GM18499 (cell line): Measurements from ENCODE around the gene ZFAND3.

Source experiments
- ATAC-seq: cut with Tn5 transposase; IDR thresholded peaks from one replicate; pipeline ENCODE4 v1.9.1; 2021; ENCODE audit warnings: moderate number of reproducible peaks; ENCODE audit not compliant: insufficient read depth, unreplicated experiment

ZFAND3 gene

GRCh38 chr6:38067263-38067980, 247.9 kb downstream of the ZFAND3 start:
- no peak for ATAC-seq

DNA sequence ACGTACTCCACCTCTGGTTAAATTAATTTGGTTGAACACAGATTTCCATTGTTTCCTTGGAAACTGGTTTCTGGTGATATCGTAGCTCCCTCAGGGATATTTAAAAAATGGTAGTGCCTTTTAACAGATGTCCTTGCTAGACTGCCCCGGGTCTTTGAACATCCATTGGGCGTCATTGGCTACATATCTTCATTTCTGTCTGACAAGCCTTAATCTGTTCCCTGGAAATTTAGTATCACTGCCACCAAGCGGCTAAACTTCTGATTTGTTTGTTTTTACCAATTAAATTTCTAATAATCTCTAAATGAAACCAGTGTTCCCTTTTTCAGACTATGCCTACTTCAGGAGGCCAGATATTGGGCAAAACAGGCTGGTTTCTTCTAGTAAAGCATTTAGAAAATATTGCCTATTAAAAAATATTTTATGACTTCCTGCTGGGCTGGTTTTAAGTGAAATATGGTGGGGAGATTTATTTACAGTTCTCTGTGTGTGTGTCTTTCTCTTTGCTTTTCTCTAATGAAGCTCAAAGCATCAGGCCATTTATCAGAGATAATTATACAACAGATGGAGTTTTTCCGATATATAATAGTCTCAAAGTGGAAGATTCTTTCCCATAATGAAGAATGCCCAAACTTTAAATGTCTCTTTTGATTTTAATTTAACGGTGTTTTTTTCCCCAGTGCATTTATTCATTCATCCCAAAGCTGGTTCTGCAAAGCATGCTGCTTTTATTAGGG, 249.5 kb downstream of the ZFAND3 start:
- ATAC-seq, result no peak

DNA sequence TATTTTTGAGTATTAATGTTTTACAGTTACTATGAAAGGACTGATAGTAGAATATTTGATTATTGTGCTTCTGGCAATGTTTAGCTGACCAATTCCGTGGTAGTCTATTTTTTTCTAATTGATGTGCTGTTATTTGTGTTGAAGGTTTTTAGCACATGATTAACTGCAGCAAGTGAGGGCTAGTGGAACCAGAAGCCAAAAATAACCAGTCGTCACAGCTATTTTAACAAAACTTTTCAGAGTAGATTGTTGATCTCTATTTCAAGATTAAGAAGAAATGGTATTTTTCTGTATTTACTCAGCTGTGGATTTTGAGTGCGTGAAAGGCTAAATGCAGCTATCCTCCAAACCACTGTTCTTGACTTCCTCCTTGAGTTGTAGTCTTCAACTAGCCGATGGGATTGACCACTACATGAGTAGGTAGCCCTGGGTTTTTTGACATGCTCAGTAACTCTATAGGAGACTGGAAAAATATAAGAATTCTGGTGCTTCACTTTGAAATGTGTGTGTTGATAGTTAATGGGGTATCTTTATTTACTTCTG, 258.0 kb downstream of the ZFAND3 start:
- ATAC-seq, result no peak

GRCh38 chr6:38078671-38079070, 259.1 kb downstream of the ZFAND3 start:
- ATAC-seq, result no peak

GRCh38 chr6:38079107-38079506, 259.6 kb downstream of the ZFAND3 start:
- ATAC-seq, result no peak

GRCh38 chr6:38079537-38079936, 260.0 kb downstream of the ZFAND3 start:
- no peak for ATAC-seq

DNA sequence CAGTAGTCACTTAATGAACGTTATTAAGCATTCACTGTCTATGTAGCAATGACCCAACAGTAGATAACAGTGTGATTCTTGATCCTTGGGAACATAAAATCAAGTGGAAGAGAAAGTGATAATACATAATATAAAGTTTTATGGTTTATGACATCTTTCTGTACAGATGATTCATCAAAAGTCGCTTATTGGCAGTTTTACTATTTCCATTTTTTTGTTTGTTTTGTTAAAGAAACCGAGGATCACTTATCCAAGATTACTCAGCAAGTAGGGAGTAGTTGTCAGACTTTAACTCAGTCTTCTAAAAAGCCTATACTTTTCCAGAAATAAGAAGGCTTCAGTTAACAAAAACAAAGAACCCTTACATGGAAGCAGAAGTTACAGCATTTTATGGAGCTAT, 260.8 kb downstream of the ZFAND3 start:
- ATAC-seq, result no peak

DNA sequence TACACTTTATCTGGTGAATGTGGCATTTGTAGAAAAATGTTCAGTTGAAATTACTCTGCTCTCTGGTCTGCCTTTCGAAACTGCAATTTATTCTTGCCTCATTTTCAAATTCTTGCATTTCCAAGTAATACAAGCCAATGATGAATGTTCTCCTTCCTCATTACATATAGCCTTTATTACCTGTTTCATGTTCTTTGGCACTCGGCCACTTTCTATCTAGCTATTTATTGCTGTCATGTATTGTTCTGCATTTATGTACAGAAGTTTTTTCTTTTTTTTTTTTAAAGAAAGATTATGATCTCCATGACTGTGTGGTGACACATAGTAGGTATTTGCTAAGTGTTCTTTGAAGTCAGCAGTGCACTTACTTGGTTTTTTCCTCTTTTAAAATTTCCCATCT, 261.4 kb downstream of the ZFAND3 start:
- no peak for ATAC-seq

DNA sequence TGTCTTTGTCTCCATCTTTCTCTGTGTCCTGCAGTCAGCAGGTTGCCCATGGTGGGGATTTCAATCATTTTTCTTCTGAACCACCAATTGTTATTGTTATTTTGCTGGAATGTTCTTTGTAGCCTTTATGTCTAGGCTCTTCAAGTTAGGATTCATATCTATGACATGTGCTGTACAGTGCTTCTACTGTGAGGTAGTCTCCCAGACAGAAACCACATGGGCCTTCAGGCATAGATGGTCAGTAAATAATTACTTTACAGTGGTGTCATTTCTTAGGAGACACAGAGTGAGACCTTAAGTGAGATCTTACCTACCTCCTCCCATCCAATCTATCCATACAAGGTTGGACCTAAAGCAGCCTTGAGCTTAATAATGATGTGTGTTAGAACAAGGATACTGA, 265.5 kb downstream of the ZFAND3 start:
- no peak for ATAC-seq

- no peak for ATAC-seq
These were observed 266.8 kb downstream of the ZFAND3 start for GRCh38 chr6:38086346-38086745.

- ATAC-seq, result no peak
These were observed 268.5 kb downstream of the ZFAND3 start for GRCh38 chr6:38088010-38088409.

DNA sequence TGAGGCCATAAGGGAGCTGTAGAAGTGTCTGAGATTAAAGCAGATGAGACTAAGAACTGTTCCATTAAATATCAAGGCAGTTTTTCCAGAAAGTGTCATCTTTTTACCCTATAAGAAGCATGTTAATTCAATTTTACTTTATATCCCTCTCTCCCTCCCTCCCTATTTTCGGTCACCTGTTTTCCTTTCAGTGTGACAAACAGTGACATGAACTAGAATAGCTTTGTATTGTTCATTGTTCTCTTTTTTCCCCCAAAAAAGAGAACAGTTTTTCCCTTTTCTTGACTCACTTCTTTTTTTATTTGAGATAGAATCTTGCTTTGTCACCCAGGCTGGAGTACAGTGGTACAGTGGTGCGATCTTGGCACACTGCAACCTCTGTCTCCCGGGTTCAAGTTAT, 269.3 kb downstream of the ZFAND3 start:
- no peak for ATAC-seq

GRCh38 chr6:38091613-38092012, 272.1 kb downstream of the ZFAND3 start:
- ATAC-seq, result no peak

- ATAC-seq, result no peak
These were observed 272.9 kb downstream of the ZFAND3 start for GRCh38 chr6:38092465-38092864.

DNA sequence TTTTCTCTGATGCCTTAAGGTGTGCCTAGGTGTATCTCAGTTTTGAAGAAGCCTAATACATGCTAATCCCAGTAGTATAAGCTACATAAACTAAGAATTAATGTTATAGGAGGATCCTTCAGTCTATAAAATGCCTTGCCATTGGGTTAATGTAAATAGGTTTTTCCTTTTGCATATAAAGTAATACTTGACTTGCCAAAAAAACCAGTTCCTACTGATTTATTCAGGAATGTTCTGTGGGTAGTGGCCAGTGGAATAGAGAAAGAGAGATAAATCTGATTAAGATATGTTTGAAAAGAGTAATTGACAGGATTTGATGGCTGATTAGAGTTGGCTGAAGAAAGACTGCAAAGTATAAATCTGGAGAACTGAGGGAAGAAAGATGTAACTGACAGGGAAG, 273.4 kb downstream of the ZFAND3 start:
- ATAC-seq, result no peak

- ATAC-seq, result no peak
These were observed 275.5 kb downstream of the ZFAND3 start for GRCh38 chr6:38095054-38095453.

DNA sequence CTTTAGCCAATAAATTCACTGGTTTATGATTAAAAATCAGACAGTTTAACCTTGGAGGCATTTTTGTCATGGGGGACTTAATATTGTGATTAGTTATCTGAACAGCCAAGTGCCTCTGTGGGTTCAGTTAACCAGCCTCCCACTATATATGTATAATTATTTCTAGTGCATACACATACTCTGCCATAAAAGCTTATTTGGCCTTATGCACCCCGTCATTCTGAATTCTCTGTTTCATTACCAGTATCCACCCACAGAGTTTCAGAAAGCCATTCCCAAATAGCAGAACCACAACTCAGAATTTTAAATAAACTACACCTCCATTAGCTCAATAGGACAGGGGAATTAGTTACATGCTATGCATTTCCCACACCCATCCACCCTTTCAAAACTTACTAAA, 279.7 kb downstream of the ZFAND3 start:
- no peak for ATAC-seq

DNA sequence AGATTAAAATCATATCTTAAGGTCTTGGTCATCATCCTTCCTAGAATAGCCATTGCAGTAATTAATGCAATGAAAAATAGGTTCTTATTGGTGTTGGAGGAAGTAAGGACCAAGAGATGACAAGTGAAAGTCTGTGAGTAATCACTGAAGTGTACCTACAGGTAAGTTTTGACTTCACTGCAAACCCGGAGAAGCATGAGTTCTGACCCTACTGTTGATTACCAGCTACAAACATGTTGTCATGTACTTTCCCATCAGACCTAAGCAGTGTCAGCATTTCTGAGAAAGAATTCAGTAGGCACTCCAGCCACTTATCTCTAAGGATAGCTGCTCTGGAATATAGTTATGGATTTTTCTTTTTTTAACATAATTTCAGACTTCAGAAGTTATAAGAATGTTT, 280.9 kb downstream of the ZFAND3 start:
- no peak for ATAC-seq

- ATAC-seq, result no peak
These were observed 284.4 kb downstream of the ZFAND3 start for GRCh38 chr6:38103921-38104320.

DNA sequence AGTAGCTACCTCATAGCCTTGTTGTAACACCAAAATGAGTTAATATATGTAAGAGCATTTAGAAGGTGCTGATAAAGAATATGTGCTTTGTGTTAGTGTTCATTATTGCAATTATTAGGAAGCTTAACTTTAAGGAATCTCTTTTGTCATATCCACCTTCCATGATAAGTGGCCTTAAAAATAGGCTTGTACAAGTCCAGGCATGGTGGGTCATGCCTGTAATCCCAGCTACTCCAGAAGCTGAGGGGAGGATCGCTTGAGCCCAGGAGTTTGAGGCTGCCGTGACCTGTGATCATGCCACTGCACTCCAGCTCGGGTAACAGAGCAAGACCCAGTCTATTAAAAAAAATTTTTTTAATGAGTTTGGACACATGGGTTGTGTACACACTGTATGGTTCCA, 285.5 kb downstream of the ZFAND3 start:
- ATAC-seq, result no peak

DNA sequence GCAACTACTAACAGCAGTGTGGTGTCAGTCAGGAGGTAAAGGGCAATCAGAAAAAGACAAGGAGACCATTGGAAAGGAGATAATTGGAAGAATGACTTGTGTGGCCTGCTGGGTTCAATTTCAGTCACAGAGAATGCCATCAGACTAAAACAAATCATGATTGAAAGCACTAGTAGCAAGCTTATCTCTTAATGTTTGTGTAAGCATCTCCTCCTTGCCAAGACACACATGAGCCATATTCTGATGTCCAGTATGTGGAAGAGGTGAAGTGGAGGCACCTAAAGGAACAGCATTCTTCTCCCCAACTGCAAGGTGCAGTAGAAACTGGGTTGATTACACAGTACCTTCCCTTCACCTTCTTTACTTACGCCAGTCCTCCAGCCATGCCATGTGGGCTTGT, 287.5 kb downstream of the ZFAND3 start:
- ATAC-seq, result no peak

GRCh38 chr6:38110481-38110971, 291.0 kb downstream of the ZFAND3 start:
- no peak for ATAC-seq
